SKM-1 treated with dmso at 0.1 percent for 144 hours (cell line): ENCODE measurements around the gene CHST9.
"Not testable (repeated sequence)": the region's sequence is repeated elsewhere in the genome, so short reads cannot be mapped to it uniquely, and the experiment has no call there.

Source experiments
- DNase-seq: peaks from one replicate; lab custom pipeline; 2025; ENCODE audit not compliant: unreplicated experiment; lab: John Stamatoyannopoulos, UW

The CHST9 gene

DNA sequence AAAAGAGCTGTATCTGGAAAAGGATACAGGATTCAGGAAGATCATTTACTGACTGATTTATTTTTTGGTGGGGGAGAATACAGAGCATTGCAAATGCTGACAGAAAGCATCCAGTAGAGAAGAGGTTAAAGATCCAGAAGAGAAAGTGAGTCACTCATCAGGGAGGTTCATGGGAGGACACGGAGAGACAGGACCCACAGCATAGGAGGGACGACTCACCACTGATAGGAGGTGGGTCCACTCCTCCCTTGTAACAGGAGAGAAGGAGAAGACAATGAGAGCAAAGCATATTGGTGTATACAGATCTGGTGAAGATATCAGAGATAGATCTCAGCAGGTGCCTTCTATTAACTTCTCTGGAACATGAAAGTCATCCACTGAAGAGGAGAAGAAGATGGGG, 177.2 kb downstream of the CHST9 start:
- no peak for DNase-seq

DNA sequence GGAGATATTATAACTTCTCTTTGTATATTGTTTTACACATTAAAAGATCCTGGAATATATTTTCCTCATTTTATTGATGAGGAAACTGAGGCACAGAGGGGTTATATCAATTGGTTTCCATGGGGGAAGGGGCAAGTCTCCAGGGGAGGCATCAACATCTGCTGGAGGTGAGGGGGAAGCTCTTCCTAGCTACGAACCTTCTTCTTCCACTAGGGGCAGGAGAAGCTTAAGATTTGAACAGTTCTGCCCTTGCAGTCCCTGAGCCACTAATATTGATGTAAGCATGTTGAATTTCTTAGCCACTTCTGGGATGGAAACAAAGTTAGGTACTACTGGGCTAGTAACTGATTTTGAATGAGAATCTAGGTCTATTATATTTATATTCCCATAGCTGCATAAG, 179.5 kb downstream of the CHST9 start:
- DNase-seq: peak; percentile 14

DNA sequence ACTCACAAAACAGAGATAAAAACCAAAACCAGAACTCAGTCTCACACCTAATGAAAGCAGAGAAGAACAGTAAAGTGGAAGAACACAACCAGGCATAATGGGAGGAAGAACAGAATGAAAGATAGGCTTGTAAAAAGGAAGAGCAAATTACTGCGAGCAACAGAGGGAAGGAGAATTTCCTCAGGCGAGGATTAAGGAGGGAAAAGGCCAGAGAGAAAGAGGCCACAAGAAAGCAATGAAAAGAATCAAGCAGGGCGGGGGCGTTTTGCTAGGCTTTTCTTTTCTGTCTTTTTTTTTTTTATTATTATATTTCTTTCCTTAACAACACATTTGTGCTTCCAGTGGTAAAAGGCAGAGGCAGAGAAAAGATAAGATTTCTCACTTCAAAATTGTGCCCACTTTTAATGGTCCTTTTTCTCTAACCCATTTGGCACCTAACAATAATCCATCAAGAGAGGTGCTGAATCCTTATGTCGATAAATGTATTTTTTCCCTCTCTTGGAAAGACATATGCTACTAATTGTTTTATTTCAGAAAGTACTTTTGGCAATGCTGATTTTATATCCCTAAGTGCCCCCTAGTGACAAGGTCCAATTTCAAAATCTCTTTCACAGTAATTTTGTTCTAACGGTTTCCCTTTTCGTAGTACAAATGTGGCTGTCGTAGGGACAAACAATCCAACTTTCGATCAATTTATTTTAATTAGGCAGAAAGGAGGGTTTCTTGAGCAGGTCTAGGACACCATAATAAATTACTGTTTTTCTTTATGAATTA, 180.9 kb downstream of the CHST9 start:
- no peak for DNase-seq

DNA sequence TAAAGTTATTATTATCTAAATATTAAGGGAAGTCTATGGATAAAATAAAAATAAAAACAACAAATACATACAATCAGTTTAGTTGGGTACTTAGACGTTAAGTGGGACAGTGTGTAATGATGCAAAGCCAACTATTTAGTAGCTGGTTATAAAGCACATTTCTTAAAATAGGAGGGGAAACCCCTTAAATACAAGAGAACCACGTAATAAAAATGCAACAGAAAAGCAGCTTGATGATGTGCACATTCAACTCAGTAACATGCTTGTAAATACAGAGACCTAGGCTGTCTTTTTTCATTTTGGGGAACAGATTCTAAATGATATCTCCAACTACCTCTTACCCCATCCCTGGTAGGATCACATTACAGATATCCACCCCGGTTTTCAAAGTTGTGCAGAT, 185.3 kb downstream of the CHST9 start:
- no peak for DNase-seq

DNA sequence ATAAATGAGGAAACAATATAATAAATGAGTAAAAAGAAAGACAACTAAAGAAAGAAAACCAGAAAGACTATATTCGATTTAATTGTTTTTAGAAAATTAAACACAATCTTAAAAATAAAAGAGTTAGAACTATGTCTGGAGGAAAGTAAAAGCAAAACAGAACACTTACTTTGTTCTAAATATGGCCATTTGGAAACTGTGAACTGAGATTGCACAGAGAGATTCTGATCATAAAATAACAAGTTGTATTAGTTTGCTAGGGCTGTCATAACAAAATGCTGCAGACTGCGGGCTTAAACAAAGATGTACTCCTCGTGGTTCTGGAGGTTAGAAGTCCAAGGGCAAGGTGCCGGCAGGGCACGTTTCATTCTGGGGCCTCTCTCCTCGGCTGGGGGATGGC, 191.5 kb downstream of the CHST9 start:
- no peak for DNase-seq

DNA sequence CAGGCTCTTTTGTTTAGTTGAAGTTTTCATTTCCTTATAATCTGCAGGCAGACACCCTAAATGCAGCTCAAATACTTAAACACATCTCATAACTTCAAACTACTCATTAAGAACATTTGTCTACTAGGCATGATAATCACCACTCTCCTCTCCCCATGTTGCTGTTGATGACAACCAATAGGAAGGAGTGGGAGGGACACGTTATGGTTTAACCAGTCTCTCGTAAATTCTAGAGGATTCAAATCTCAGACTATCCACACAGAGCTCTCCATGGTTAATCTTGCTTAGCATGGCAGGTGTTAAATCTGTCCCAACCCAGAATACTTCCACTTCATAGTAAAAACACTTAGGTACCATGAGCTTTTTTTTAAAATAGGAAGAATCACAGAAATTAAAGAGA, 192.2 kb downstream of the CHST9 start:
- no peak for DNase-seq

DNA sequence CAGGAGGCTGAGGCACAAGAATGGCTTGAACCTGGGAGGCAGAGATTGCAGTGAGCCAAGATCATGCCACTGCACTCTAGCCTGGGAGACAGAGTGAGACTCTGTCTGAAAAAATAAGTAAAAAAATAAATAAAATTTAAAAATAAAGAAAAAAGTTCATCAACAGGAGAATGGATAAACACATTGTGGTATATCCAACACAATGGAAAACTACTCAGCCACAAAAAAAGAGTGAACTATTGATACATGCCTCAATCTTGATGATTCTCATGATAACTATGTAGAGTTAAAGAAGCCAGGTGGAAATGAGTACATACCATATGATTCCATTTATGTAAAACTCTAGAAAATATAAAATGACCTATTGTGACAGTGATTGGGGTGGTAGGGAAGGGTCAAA, 195.3 kb downstream of the CHST9 start:
- no peak for DNase-seq

DNA sequence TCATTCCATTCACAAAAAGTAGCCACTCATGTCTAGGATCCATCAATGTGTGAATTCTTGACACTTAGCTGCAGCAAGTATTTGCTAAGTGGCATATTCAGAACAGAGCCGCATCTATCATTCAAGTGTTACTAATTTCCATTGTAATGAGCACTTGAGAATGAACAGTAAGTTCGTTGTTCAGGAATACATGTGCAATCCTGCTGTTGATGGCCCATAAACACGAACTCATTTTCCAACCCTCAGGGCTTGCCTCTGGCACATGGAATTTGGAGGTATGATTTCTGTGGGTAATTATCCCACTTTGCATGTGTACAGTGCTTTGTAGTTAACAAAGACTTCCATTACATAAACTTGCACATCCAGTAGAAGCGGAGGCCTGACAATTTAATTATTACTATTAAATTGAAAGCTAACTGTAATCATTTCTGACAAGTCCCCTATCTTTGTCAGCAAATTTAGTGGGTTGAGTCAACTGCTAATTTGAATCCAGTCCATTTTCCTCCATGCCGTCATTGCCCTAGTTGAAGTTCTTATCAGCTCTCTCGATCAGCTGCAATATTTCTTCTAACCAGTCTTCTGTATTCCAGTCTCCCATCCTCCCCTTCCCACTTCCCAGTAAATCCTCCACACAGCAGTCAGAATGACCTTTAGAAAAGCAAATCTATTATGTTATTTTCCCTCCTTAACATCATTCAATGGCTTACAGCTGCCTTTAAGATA, 203.6 kb downstream of the CHST9 start:
- DNase-seq: no peak

DNA sequence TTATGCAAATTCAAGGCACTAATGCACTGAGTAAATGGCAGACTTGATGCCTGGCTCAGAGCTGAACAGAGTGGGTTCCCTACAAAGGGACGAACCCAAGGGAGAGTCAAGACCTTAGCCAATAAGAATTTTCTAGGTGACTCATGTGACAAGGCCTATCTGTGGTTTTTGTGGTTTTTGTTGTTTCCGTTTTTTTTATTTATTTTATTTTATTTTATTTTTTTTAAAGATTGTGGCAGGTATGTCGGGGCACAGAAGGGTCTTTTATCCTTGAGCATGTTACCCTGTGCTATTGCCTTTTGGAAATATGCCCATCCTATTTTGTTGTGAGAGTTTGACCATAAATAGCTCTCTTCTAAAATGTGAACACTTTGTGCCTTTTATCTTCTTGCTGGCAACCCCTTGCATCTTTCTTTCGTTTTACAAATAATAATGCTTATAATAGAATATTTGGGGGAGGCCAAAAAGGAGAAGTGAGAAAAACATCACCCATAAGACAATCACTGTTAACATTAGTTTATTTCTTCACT, 206.2 kb downstream of the CHST9 start:
- DNase-seq: no peak

DNA sequence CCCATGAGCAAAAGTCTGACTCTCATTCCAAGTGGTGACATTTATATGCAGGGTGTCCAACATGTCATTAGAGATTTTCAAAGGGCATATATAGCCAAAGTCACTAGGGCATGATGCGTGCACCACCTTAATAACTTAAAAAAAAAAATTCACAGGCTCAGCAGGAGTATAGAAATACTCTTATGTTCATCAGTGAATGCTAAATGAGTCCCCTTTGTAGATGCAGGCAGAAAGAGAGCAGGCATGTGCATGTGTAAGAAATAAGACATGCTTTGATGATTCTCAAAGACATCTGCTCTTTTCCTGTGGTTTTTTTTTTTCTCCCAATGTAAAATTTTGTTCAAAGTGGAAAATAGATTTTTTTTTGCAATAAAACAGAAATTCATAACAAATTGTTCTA, 207.3 kb downstream of the CHST9 start:
- no peak for DNase-seq

DNA sequence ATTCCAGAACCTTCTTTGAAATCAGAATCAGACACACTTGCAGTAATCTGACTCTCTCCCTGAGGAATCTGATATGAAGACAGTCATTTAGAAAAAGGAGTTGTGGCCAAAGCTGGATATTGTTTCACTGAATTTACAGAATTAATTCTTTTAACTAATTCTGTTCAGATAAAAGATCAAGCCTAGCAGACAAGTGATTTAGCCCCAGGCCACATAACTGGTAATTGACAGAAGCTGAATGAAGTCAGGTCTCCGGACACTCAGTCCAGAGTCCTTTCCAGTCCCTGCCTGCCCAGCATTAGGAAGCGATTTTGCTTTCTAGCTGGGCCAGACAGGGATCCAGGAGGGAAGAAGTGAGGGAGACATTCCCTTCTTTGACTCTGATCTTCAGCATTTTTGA, 208.9 kb downstream of the CHST9 start:
- DNase-seq: no peak

DNA sequence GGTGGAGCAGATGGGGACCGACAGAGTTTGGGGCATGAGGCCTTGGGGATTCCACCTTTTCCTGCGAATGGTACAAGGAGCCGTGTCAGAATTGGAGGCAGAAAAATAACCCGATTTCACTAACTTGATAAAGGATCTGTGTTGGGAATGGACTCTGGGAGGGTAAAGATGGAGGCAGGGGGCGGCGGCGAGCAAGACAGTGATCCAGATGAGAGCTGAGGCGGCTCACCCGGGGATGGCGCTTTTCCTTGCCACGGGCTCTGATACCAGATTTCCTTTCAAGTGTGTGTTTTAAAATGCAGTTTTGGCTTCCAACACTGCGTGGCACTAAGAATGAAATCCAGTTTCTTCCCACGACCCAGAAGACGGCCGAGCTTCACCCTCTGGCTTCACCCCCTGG, 212.6 kb downstream of the CHST9 start:
- DNase-seq: not testable (repeated sequence)

DNA sequence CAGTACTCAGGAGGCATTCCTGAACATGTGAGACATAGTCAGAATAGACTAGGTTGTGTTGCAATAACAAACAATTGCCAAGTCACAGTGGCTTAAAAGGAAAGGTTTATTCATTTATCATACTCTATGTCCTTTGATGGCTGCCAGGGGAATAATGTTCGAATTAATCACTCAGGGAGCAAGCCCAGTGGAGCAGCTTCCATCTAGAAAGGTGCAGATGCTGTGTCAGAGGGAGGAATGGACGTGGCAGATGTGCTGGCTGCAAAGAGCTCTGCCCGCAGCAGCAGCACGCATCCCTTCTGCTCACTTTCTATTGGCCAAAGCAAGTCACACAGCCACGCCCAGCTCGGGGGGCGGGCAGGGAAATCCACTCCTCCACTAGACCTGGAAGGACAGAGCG, 213.7 kb downstream of the CHST9 start:
- DNase-seq: no peak

DNA sequence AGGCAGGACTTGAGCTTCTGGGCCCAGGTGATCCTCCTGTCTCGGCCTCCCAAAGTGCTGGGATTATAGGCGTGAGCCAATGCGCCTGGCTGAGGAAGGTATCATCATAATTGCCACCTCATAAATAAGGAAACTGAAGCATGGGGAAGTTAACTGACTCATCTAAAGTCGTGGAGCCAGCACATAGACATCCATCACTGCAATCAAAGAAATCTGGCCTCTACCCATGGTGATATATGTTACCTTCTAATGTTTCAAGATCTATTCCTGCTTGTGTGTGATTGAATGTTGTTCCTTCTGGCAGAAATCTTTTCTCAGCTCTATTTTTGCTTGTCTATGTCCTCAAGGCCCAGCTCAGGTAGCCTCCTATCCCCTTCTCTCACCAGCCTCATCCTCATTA, 214.5 kb downstream of the CHST9 start:
- DNase-seq: no peak

DNA sequence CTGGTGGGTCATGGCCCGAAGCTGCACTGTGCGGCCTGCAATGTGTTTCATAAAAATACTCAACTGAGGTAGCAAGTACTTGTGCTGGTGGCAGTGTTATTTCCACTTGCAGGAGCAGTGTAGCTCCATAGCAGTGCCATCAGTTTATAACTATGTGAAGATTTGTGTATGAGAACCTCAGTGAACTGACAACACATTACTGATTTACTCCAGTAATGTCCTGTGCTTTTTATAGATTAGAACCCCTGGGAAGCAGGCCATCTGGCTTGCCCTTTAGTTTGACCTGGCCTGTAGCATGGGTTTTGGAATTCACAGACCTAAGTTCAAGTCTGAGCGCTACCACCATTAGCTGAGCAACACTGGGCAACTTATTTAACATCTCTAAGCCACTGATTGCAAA, 219.9 kb downstream of the CHST9 start:
- DNase-seq: no peak

DNA sequence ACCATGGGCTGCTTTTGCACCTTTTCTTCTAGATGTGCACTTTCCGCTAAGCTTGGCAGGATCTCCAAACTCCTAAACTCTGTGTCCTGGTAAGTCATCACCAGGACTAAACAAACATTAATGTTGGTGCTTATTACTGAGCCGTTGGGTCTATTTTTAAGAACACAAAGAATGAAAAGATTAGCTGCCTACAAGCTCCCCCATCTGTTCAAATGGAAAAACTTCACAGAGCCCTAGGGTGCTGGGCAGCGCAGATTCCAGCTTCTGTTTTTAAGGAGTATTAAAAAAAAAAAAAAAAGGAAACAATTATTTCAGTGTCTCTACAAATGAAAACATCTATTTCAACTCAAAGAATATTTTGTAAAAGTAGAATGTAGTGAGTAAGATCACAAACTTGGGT, 221.8 kb downstream of the CHST9 start:
- DNase-seq: peak; percentile 3

DNA sequence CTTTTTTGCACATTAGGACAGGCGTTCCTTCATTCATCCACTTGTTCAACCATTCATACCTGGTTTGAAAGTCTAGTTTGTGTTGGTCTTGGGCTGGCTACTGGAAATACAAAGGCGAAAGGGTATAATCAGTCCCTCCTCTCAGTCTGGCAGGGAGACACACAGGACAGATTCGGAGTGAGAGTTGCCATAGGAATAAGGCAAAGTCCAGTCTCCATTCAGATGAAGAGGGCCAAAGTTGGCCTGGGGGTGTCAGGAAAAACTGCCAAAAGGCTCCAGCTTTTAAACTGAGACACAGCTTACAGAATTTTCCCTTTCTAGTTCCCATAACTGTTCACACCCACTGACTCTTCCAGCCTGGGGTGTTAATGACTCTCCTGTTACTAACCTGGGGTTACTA, 223.3 kb downstream of the CHST9 start:
- no peak for DNase-seq

DNA sequence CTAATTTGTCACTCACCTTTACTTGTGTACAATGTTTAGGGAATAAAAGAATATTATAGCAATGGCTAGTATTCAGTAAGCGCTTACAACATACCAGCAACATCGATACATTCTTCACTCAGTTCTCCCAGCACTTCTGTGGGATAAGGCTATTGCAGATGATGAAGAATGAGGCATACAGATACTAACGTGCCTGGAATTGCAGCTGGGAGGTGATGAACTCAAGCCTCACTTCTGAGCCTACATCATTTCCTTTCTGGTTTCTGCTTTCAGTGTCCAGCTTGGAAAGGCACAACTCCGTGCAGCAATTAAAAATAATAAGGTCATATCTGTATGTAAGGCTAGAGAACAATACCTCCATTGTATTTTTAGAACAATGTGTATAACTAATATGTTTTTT, 224.2 kb downstream of the CHST9 start:
- no peak for DNase-seq

DNA sequence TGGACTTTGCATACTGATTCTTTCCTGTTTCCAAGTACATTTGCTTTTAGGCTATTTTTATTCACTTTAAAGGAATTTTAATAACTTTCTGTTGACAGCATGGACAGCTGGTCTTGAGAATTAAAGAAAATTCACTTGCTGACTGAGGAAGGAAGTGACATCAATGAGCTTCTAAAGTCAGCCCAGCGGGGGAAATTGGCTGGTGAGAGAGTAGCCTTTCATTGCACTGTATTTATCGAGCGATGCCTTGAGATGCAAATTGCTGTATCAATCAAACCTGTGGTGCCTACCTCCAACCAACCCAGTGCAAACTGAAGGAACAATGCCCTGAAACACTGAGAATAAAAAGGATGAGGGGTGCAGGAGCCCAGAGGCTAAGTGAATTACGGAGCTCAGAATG, 228.2 kb downstream of the CHST9 start:
- no peak for DNase-seq

DNA sequence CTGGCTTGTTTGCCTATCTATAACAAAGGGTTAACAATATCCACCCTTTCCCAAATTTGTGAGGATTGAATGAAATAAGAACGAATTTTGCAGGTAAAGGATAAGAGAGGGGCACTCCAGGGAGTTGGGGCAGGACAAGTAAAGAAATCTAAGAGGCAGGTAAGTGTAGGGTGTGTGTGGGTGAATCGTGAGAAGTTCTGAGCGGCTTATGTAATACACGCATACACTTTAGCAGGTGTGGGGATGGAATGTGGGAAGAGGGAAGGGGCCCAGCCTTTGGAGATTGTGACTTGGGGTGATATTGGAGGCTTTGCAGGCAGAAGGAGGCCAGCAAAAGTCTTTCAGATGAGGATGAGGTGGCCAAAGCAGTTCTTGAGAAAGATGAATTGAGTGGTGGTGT, 236.4 kb downstream of the CHST9 start:
- DNase-seq: no peak

DNA sequence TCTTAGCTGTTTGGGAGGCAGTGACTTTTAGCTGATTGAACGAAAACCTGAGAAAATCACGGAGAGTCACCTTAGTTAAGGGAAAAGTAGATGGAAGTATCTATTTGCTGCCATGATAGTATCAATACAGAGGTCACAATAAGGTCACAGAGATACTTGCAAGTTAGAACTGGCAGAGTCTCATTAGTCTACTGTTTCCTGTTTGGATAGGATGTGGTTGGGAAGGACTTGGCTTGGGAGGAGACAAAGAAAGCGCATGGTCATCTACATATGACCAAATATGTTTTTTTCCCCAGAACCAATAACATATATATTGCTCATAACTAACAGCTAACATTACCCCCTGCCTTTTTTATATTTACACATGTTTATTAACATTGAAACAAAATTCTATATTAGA, 241.2 kb downstream of the CHST9 start:
- DNase-seq: no peak

DNA sequence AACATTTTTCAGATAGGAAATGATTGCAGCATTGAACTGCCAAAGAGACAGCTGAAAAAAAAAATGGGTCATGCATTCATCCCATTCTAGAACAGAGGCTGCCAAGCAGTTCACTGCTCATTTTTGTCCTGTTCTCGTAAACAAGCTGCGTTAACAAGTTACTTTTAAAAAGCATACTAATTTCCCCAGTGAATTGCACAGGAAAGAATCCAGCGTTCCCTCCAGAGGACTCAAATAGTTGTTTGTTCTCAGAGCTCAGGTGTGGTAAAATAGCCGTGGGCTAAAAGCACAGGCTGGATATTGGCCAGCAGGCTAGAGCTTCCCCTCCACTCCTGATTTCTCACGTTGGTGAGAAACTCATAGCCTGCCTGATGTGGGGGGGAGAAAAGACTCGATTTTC, 243.5 kb downstream of the CHST9 start:
- no peak for DNase-seq
